ENCODE data around the gene TMEM35B.

- no peak for TF ChIP-seq POLR2A (IDR thresholded peaks at IDR 0.05)
- TF ChIP-seq, protein P1, sequence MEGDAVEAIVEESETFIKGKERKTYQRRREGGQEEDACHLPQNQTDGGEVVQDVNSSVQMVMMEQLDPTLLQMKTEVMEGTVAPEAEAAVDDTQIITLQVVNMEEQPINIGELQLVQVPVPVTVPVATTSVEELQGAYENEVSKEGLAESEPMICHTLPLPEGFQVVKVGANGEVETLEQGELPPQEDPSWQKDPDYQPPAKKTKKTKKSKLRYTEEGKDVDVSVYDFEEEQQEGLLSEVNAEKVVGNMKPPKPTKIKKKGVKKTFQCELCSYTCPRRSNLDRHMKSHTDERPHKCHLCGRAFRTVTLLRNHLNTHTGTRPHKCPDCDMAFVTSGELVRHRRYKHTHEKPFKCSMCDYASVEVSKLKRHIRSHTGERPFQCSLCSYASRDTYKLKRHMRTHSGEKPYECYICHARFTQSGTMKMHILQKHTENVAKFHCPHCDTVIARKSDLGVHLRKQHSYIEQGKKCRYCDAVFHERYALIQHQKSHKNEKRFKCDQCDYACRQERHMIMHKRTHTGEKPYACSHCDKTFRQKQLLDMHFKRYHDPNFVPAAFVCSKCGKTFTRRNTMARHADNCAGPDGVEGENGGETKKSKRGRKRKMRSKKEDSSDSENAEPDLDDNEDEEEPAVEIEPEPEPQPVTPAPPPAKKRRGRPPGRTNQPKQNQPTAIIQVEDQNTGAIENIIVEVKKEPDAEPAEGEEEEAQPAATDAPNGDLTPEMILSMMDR (IDR thresholded peaks at IDR 0.05) = no peak
Measured at GRCh38 chr1:34982820-34983376, 2.2 kb downstream of the TMEM35B start.
